Panc1 (cell line): ENCODE results near the gene TJP2. TPM values are rescaled to one million over a fixed set of nuclear protein-coding genes. Genes with fewer than 3 reads are reported as not detected.

Source experiments
- ATAC-seq: fragments of 200-7000 bp; cut with Tn5 transposase; 2 replicates; pipeline ENCODE4 v1.9.1; 2020; ENCODE audit warnings: mild to moderate bottlenecking, moderate library complexity
- BruUV-seq: library from RNA; stranded (reverse); fragments of 400-500 nt; replicated peaks from 2 replicates; lab custom pipeline; 2021; lab: Mats Ljungman, UMichigan
- CTCF ChIA-PET: fragments of 300-600 bp; sonication (Branson Sonifier 250); formaldehyde crosslinking; loops from one replicate; lab custom pipeline; 2022; ENCODE audit warnings: antibody characterized with exemption; lab: Charles Lee
- POLR2A ChIA-PET: fragments of 300-600 bp; sonication (Branson Sonifier 250); formaldehyde crosslinking; loops from one replicate; lab custom pipeline; 2022; ENCODE audit warnings: antibody characterized with exemption; lab: Charles Lee
- DNase-seq: peaks from one replicate; pipeline ENCODE4 v3.0.0-alpha.2; 2010; ENCODE audit warnings: low read depth, low spot score
- H3K27ac ChIP-seq: 2 replicates; pipeline ENCODE4 v1.5.1; 2011; ENCODE audit warnings: mild to moderate bottlenecking, low read length, inconsistent platforms
- H3K27me3 ChIP-seq: fragments of 200-500 bp; sonication (Bioruptor generic); 2 replicates; pipeline ENCODE4 v1.6.0; 2014; ENCODE audit warnings: low read length, inconsistent platforms; ENCODE audit not compliant: control insufficient read depth, insufficient read depth
- H3K36me3 ChIP-seq: fragments of 200-500 bp; sonication (Bioruptor generic); 2 replicates; pipeline ENCODE4 v1.5.1; 2014; ENCODE audit warnings: inconsistent platforms, mild to moderate bottlenecking, low read length, moderate library complexity; ENCODE audit not compliant: control insufficient read depth, insufficient read depth
- H3K4me1 ChIP-seq: 2 replicates; pipeline ENCODE4 v1.5.1; 2011; ENCODE audit warnings: inconsistent platforms, mild to moderate bottlenecking, low read length, moderate library complexity; ENCODE audit not compliant: control insufficient read depth, insufficient read depth
- H3K4me3 ChIP-seq, 2 experiments: 2 replicates each; pipeline ENCODE4 v1.5.1; 2011 to 2012; ENCODE audit warnings: low read depth in 2 of 2, low read length in 2 of 2, mild to moderate bottlenecking in 2 of 2, inconsistent platforms in 1 of 2, moderate library complexity in 1 of 2
- H3K9me3 ChIP-seq: fragments of 200-500 bp; sonication (Bioruptor generic); 2 replicates; pipeline ENCODE4 v1.5.1; 2014; ENCODE audit warnings: low read depth, mild to moderate bottlenecking, inconsistent platforms, low read length, moderate library complexity; ENCODE audit not compliant: control insufficient read depth, insufficient read depth
- POLR2AphosphoS5 ChIP-seq: IDR thresholded peaks from 2 replicates; pipeline ENCODE4 v1.6.1; 2012; ENCODE audit warnings: mild to moderate bottlenecking, low read depth, low read length, moderate library complexity
- REST ChIP-seq, 2 experiments: IDR thresholded peaks; 2 replicates each; pipeline ENCODE4 v1.6.1; 2011 to 2012; ENCODE audit warnings: low read depth in 2 of 2, control low read depth in 1 of 2, low read length in 1 of 2, mild to moderate bottlenecking in 1 of 2, moderate library complexity in 1 of 2; ENCODE audit not compliant: insufficient read depth in 1 of 2
- SIN3A ChIP-seq: IDR thresholded peaks from 2 replicates; pipeline ENCODE4 v1.6.1; 2012; ENCODE audit warnings: low read depth, mild to moderate bottlenecking, low read length, moderate library complexity, borderline replicate concordance; ENCODE audit not compliant: insufficient read depth
- TCF7L2 ChIP-seq: IDR thresholded peaks from 2 replicates; pipeline ENCODE4 v1.6.1; 2011; ENCODE audit warnings: mild to moderate bottlenecking, low read depth, low read length, inconsistent platforms
- in situ Hi-C: cut with HindIII; loops from 2 replicates; pipeline ENCODE4 v1.10.0; 2016; ENCODE audit warnings: low sequenced_read_pairs, low pct_unique_long_range_greater_than_20kb
- intact Hi-C: fragments of 100-400 bp; cut with micrococcal nuclease; formaldehyde crosslinking; loops from one replicate; pipeline ENCODE4 v1.10.0; 2022; ENCODE audit not compliant: unreplicated experiment
- total RNA-seq: library from RNA; stranded (reverse); gene quantifications from one replicate; pipeline ENCODE4 v1.2.1, GENCODE V29; 2021; ENCODE audit not compliant: unreplicated experiment
- TF ChIP-seq, protein P1 (sequence below): fragments of 450-650 bp; IDR thresholded peaks from 2 replicates; pipeline ENCODE4 v1.5.1; 2017; ENCODE audit warnings: mild to moderate bottlenecking

The TJP2 gene
- total RNA-seq, 1 experiment from 2014 or later = 40.2 TPM

GRCh38 chr9:69170231-69170630 lies 3.8 kb upstream of the TJP2 start:
- DNase-seq = no peak
- intact Hi-C loops (loop anchor here (10.0 kb wide), 3 partner anchors 55 to 115 kb away; no protein-coding TSS in a partner anchor), in situ Hi-C loops (no loop called here)
- TF ChIP-seq, protein P1, sequence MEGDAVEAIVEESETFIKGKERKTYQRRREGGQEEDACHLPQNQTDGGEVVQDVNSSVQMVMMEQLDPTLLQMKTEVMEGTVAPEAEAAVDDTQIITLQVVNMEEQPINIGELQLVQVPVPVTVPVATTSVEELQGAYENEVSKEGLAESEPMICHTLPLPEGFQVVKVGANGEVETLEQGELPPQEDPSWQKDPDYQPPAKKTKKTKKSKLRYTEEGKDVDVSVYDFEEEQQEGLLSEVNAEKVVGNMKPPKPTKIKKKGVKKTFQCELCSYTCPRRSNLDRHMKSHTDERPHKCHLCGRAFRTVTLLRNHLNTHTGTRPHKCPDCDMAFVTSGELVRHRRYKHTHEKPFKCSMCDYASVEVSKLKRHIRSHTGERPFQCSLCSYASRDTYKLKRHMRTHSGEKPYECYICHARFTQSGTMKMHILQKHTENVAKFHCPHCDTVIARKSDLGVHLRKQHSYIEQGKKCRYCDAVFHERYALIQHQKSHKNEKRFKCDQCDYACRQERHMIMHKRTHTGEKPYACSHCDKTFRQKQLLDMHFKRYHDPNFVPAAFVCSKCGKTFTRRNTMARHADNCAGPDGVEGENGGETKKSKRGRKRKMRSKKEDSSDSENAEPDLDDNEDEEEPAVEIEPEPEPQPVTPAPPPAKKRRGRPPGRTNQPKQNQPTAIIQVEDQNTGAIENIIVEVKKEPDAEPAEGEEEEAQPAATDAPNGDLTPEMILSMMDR = no peak
- no peak for TF ChIP-seq TCF7L2
- Histone ChIP-seq H3K27me3 (no peaks in the 10 kb centered on the region), H3K27ac (no peak overlapping the region), H3K4me3 (no peak overlapping the region), H3K9me3 (no peaks in the 10 kb centered on the region), H3K36me3 (no peaks in the 10 kb centered on the region), H3K4me1 (peaks cover 9% of the 10 kb centered on the region; the same call in 1 of the 2 replicates)
- no peak for ATAC-seq
- no TSS peak for BruUV-seq
- ChIA-PET POLR2A (no interaction called here), CTCF (no interaction called here)

DNA sequence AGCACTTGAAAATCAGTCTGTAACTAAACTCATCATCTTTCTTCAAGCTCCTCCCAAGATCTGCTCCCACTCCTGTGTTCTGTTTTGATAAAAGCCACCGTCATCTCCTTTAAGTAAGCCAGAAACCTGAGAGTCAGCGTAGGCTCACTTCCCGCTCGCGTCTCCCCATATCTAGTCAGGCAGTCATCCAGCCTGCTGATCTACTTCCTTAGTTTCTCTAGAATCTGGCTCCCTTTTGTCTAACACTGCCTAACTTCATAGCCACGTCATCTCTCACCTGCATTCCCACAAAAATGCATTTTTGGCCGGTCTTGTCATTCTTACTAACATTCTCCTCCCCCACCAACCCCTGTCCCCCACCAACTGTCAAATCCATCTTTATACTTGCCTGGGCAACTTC lies 3.0 kb upstream of the TJP2 start:
- Histone ChIP-seq H3K27ac (no peak overlapping the region), H3K4me1 (peaks cover 13% of the 10 kb centered on the region), H3K27me3 (no peaks in the 10 kb centered on the region), H3K9me3 (no peaks in the 10 kb centered on the region), H3K36me3 (no peaks in the 10 kb centered on the region), H3K4me3 (no peak overlapping the region)
- DNase-seq = no peak
- intact Hi-C loops = loop anchor here (10.0 kb wide), 3 partner anchors 54 to 116 kb away; no protein-coding TSS in a partner anchor
- CTCF ChIA-PET = no interaction called here
- ATAC-seq = no peak
- no TSS peak for BruUV-seq
- in situ Hi-C loops = no loop called here
- POLR2A ChIA-PET = interaction anchor here (0.6 kb wide), 1 partner anchor 78 kb away, joined by 5 read pairs; no protein-coding TSS in a partner anchor
- TF ChIP-seq TCF7L2 = no peak
- no peak for TF ChIP-seq REST (IDR thresholded peaks at IDR 0.05; ENCODE audit: insufficient read depth in 1 of 2, low read depth in 2 of 2, low read length in 1 of 2)
- TF ChIP-seq POLR2AphosphoS5 = no peak
- TF ChIP-seq, protein P1 = no peak
- no peak for TF ChIP-seq SIN3A
